ENCODE results near the gene PLGRKT.
"Not testable (repeated sequence)": the region's sequence is repeated elsewhere in the genome, so short reads cannot be mapped to it uniquely, and the experiment has no call there.

PLGRKT gene

GRCh38 chr9:5466766-5467165 lies 29.0 kb upstream of the PLGRKT start:
- DNase-seq (ENCODE audit: low spot score): no peak
- TF ChIP-seq CTCF (IDR thresholded peaks at IDR 0.05): no peak
- no peak overlapping the region for H3K27ac ChIP-seq
- H3K4me3 ChIP-seq: no peak overlapping the region

GRCh38 chr9:5466005-5466404 lies 28.3 kb upstream of the PLGRKT start:
- H3K4me3 ChIP-seq: no peak overlapping the region
- H3K27ac ChIP-seq: no peak overlapping the region
- no peak for DNase-seq (ENCODE audit: low spot score)
- no peak for TF ChIP-seq CTCF (IDR thresholded peaks at IDR 0.05)

- not testable (repeated sequence) for H3K27ac ChIP-seq; DNase-seq (ENCODE audit: low spot score); H3K4me3 ChIP-seq
Measured at GRCh38 chr9:5464831-5465330, 27.2 kb upstream of the PLGRKT start.

- Histone ChIP-seq H3K4me3 (no peak overlapping the region), H3K27ac (no peak overlapping the region)
- no peak for DNase-seq (ENCODE audit: low spot score)
- TF ChIP-seq CTCF (IDR thresholded peaks at IDR 0.05): no peak
Measured at GRCh38 chr9:5460157-5460556, 22.4 kb upstream of the PLGRKT start.

- Histone ChIP-seq H3K27ac (no peak overlapping the region), H3K4me3 (no peak overlapping the region)
- TF ChIP-seq CTCF (IDR thresholded peaks at IDR 0.05): no peak
- no peak for DNase-seq (ENCODE audit: low spot score)
Measured at GRCh38 chr9:5459289-5459829, 21.6 kb upstream of the PLGRKT start.

- no peak for DNase-seq (ENCODE audit: low spot score)
- no peak for TF ChIP-seq CTCF (IDR thresholded peaks at IDR 0.05)
- H3K4me3 ChIP-seq: no peak overlapping the region
- no peak overlapping the region for H3K27ac ChIP-seq
Measured at GRCh38 chr9:5455181-5455580, 17.5 kb upstream of the PLGRKT start.

- peak overlapping the region; percentile 39 to 42 for H3K27ac ChIP-seq
- DNase-seq (ENCODE audit: low spot score): no peak
- TF ChIP-seq CTCF (IDR thresholded peaks at IDR 0.05): no peak
- no peak overlapping the region for H3K4me3 ChIP-seq
Measured at GRCh38 chr9:5453673-5454072, 15.9 kb upstream of the PLGRKT start.

All from coronary artery (tissue), 2 donors.